Activated T-cell treated with anti-CD3 and anti-CD28 coated beads, Interleukin-2, amount 50 U/mL, for 24 hours (primary cell): ENCODE measurements around the gene DCAKD.

Source experiments
- DNase-seq: peaks from one replicate; pipeline ENCODE4 v3.0.0-alpha.2; 2020
- H3K27ac Mint-ChIP-seq: 2 replicates; pipeline ENCODE4 v1.8.0; 2020; ENCODE audit warnings: mild to moderate bottlenecking, mixed read lengths
- H3K27me3 Mint-ChIP-seq: 2 replicates; pipeline ENCODE4 v1.8.0; 2020; ENCODE audit warnings: mixed read lengths
- H3K36me3 Mint-ChIP-seq: 2 replicates; pipeline ENCODE4 v1.8.0; 2020; ENCODE audit warnings: low read depth, mixed read lengths
- H3K4me1 Mint-ChIP-seq: 2 replicates; pipeline ENCODE4 v1.8.0; 2020; ENCODE audit warnings: low read depth, mixed read lengths
- H3K4me3 Mint-ChIP-seq: 2 replicates; pipeline ENCODE4 v1.8.0; 2020; ENCODE audit warnings: mild to moderate bottlenecking, moderate library complexity, mixed read lengths
- H3K9me3 Mint-ChIP-seq: 2 replicates; pipeline ENCODE4 v1.8.0; 2020; ENCODE audit warnings: mixed read lengths

Gene DCAKD

DNA sequence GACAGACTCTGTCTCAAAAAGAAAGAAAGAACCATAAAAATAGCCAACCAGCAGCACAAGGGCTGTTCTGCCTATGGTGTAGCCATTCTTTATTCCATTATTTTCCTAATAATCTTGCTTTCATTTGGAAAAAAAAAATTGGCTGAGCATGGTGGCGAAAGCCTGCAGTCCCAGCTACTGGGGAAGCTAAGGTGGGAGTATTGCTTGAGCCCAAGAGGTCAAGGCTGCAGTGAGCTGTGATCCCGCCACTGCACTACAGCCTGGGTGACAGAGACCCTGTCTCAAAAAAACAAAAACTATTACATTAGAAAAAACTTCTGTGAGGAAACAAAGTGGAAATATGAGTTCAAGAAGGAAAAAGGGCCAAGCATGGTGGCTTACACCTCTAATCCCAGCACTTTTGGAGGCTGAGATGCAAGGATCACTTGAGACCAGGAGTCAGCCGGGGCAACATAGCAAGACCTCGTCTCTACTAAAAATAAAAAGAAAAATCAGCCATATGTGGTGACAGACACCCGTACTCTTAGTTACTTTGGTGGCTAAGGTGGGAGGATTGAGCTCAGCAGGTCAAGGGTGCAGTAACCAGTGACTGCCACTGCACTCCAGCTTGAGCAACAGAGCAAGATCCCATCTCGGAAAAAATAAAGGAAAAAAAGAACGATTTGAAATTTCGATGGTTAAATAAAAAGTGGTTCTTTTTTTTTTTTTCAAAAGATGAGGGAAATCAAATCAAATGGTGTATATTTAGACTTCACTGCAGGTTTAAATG is 2.5 kb downstream of the DCAKD start:
- Mint-ChIP-seq H3K27ac (peak overlapping the region; percentile 98), H3K36me3 (peaks cover 41% of the 10 kb centered on the region), H3K4me1 (peaks cover 52% of the 10 kb centered on the region), H3K9me3 (no peaks in the 10 kb centered on the region), H3K27me3 (no peaks in the 10 kb centered on the region), H3K4me3 (peak overlapping the region; percentile 95)
- no peak for DNase-seq

DNA sequence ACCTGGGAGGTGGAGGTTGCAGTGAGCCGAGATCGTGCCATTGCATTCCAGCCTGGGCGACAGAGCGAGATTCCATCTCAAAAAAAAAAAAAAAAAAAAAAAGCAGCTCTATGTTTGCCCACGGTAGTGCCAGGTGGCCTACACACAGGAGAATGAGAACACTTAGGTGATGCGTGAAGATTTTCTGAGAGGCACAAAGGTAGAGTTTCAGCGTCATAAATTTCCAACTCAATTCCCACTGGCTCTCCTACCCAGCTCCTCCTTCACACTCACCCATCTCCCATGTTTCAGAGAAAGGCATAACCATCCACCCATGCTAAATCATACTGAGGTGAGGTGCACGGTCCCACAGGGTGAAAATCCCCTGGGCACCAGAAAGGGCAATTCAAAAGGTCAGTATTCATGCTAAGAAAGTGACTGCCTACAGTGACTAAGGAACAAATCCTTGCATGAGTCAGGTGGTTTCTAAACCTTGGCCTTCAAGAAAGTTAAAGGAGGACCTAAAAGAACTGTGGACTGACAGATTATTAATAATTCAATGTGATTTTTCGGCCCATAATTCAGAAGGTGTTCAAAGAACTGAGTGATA is 4.8 kb downstream of the DCAKD start:
- Mint-ChIP-seq H3K27ac (peak overlapping the region; percentile 83), H3K4me1 (peaks cover 63% of the 10 kb centered on the region), H3K4me3 (no peak overlapping the region), H3K27me3 (no peaks in the 10 kb centered on the region), H3K36me3 (peaks cover 52% of the 10 kb centered on the region), H3K9me3 (no peaks in the 10 kb centered on the region)
- DNase-seq: no peak

GRCh38 chr17:45043813-45044540 is 7.5 kb downstream of the DCAKD start:
- Mint-ChIP-seq H3K27me3 (no peaks in the 10 kb centered on the region), H3K36me3 (peaks cover 39% of the 10 kb centered on the region), H3K4me3 (no peak overlapping the region), H3K9me3 (no peaks in the 10 kb centered on the region), H3K27ac (peak overlapping the region; percentile 71), H3K4me1 (peaks cover 45% of the 10 kb centered on the region)
- DNase-seq: no peak

DNA sequence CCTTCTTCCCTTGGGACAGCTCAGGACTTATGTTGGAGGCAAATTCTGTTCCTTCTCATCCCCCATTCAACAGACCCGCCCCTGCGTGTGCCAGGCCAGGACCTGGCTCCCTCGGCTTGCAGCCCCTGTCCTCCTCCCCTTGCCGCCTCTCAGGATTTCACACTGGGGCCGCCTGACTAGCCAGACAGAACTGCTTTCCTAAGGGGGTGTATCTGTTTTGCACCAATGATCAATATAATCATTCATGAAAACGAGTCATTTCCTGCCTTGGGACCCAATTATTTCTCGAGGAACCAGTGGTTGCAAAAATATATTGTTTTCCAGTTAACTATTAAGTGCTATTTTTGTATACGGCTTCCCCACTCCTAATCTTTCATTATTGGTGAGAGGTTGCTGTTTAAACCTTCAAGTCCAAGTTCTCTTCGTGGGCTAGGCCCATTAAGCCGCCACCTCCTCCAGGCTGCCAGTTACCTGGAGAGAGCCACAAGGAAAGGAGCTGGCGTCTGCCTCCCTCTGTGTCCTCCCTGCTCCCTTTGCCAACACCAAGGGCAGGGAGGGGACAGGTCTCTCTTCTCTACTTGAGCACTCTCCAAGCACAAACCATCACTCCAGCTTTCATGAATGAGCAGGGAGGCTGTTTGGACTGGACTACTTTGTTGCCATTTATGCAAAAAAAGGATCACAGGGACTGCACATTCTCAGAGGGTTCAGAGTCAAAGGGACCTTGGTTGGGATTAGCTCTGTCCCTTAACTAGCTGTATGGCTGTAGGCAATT is 8.9 kb downstream of the DCAKD start:
- no peak for DNase-seq
- Mint-ChIP-seq H3K36me3 (peaks cover 31% of the 10 kb centered on the region), H3K27ac (peak overlapping the region; percentile 44), H3K4me3 (no peak overlapping the region), H3K9me3 (no peaks in the 10 kb centered on the region), H3K27me3 (no peaks in the 10 kb centered on the region), H3K4me1 (peaks cover 39% of the 10 kb centered on the region)

DNA sequence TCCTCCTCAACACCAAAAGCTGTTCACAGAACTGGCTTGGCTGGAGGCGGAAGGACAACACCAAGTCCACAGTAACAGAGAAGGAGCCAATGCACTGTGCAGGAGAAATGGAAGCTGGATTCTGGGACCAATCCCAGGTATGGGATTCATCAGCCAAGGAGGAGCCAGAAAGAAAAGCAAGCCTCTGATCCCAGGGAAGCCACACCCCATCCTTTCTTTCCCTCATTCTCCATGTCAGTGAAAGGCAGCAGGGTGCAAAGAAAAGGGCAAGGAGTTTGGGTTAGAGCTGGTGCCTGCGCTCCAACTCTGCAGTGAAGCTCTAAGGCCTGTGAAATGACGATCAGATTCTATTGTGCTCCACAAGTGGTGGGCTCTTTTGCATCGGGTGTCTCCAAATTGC is 11.0 kb downstream of the DCAKD start:
- Mint-ChIP-seq H3K36me3 (peaks cover 31% of the 10 kb centered on the region), H3K4me1 (peaks cover 29% of the 10 kb centered on the region), H3K4me3 (no peak overlapping the region), H3K27ac (no peak overlapping the region), H3K9me3 (no peaks in the 10 kb centered on the region), H3K27me3 (no peaks in the 10 kb centered on the region)
- no peak for DNase-seq

DNA sequence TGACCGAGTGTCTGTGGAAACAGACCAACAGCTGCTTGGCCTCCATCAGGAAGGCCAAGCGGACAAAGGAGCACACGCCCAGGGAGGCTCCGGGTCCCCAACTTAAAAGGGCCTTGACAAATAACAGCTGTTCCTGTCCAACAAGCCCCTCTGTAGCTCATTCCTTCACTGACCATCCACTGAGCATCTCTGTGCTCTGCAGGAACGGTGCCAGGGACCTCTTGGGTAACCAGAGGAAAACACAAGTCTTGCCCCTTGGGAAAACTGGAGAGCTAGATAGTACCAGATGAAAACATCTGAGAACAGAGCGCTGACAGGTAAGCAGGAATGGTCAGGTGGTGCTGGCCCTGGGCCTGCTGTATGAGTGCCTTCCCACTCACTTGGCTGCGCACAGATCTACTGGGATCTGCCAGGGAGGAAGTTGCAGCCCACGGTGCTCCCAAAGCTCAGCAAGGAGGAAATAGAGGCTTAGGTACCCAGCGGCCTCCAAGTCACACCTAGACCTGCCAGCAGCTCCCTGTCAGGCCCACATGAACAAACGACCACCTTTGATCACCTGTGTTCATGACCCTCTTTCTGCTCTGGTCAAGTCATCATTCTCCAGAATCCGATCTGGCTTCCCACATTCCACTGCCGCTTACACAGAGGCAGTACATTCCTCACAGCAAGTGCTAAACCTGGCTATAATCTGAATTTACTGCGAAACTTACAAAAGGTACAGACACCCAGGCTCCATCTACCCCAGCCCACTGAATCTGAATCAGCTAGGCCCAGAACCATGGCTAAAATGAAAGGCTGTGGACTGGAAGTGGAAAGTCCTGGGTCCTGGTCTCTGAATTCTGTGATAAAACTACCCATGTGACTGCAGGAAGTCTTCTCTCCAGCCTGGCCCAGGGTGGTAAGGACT is 12.5 kb downstream of the DCAKD start:
- H3K36me3 Mint-ChIP-seq: peaks cover 38% of the 10 kb centered on the region
- no peaks in the 10 kb centered on the region for H3K27me3 Mint-ChIP-seq
- no peaks in the 10 kb centered on the region for H3K9me3 Mint-ChIP-seq
- H3K4me1 Mint-ChIP-seq: peaks cover 21% of the 10 kb centered on the region
- no peak overlapping the region for H3K4me3 Mint-ChIP-seq
- no peak for DNase-seq
- H3K27ac Mint-ChIP-seq: peak overlapping the region; percentile 12

- peaks cover 44% of the 10 kb centered on the region for H3K36me3 Mint-ChIP-seq
- DNase-seq: no peak
- H3K27ac Mint-ChIP-seq: no peak overlapping the region
Observed at GRCh38 chr17:45036691-45037090, 14.7 kb downstream of the DCAKD start.

DNA sequence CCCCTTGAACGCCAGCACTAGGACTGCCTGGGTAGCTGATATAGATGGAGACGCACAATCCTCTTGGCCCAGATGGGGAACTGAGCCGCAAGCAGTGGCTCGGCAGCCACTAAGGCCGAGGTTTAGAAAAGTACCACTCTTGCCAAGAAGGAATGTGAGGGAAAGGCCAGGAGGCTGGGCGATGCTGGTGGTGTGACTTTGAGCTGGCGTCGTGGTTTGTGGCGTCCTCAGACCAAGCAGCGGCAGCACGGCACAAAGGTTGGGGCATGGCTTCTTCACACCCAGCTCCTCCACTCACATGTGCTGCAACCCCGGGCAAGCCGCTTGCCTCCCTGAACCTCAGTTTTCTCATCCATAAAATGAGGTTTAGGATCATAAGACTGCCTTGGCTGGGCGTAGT is 15.6 kb downstream of the DCAKD start:
- peaks cover 52% of the 10 kb centered on the region for H3K36me3 Mint-ChIP-seq
- peaks cover 5% of the 10 kb centered on the region for H3K4me1 Mint-ChIP-seq
- H3K27me3 Mint-ChIP-seq: no peaks in the 10 kb centered on the region
- H3K9me3 Mint-ChIP-seq: no peaks in the 10 kb centered on the region
- no peak overlapping the region for H3K4me3 Mint-ChIP-seq
- H3K27ac Mint-ChIP-seq: no peak overlapping the region
- DNase-seq: no peak

More at GRCh38 chr17:45036691-45037090, 14.7 kb downstream of the DCAKD start:
- Mint-ChIP-seq H3K4me3 (no peak overlapping the region), H3K4me1 (peaks cover 1% of the 10 kb centered on the region), H3K9me3 (no peaks in the 10 kb centered on the region), H3K27me3 (no peaks in the 10 kb centered on the region)

DNA sequence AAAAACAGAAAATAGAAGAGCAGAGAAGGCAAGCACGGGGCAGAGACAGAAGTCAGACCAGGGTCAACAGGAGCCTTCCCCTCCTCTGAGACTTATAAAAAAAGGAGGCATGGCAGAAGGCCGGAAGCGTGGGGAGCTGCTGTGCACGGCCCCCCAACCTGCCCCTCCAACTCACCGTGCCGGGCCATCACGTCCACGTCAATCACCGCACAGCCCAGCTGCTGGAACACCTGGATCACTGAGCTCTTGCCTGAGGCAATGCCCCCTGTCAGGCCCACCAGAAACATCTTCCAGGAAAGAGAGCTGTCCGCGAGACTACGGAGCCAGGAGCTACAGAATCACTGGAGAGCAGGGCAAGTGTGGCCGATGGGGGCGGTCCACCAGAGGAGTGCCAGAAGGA is 16.8 kb downstream of the DCAKD start:
- peaks cover 64% of the 10 kb centered on the region for H3K36me3 Mint-ChIP-seq
- DNase-seq: no peak
- H3K27ac Mint-ChIP-seq: no peak overlapping the region
- H3K27me3 Mint-ChIP-seq: no peaks in the 10 kb centered on the region
- no peaks in the 10 kb centered on the region for H3K9me3 Mint-ChIP-seq
- peaks cover 5% of the 10 kb centered on the region for H3K4me1 Mint-ChIP-seq
- H3K4me3 Mint-ChIP-seq: no peak overlapping the region

DNA sequence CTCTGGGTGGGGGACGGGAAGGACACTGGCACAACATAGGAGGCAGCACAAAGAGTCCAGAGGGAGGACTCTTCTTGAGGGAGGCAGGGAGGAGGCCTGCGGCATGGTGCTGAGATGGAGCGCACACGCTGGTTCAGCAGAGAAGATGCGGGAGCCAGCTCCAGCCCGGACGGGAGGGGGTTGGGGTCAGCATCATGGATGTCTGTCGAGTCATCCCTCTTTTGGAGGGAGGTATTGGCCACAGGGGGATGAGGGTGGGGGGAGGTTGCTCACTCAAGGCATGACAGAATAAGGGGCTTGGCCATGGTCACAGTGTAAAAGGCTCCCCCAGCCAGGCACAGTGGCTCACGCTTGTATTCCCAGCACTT is 19.3 kb downstream of the DCAKD start:
- H3K4me3 Mint-ChIP-seq: no peak overlapping the region

GRCh38 chr17:45031231-45032173 is 19.9 kb downstream of the DCAKD start:
- H3K36me3 Mint-ChIP-seq: peaks cover 75% of the 10 kb centered on the region
- H3K4me1 Mint-ChIP-seq: peaks cover 5% of the 10 kb centered on the region
- H3K27me3 Mint-ChIP-seq: no peaks in the 10 kb centered on the region
- no peak overlapping the region for H3K27ac Mint-ChIP-seq
- DNase-seq: no peak
- no peaks in the 10 kb centered on the region for H3K9me3 Mint-ChIP-seq
- no peak overlapping the region for H3K4me3 Mint-ChIP-seq

More for the DNA sequence above, 19.3 kb downstream of the DCAKD start:
- Mint-ChIP-seq H3K27me3 (no peaks in the 10 kb centered on the region), H3K27ac (no peak overlapping the region), H3K4me1 (peaks cover 5% of the 10 kb centered on the region), H3K36me3 (peaks cover 71% of the 10 kb centered on the region), H3K9me3 (no peaks in the 10 kb centered on the region)
- DNase-seq: no peak

DNA sequence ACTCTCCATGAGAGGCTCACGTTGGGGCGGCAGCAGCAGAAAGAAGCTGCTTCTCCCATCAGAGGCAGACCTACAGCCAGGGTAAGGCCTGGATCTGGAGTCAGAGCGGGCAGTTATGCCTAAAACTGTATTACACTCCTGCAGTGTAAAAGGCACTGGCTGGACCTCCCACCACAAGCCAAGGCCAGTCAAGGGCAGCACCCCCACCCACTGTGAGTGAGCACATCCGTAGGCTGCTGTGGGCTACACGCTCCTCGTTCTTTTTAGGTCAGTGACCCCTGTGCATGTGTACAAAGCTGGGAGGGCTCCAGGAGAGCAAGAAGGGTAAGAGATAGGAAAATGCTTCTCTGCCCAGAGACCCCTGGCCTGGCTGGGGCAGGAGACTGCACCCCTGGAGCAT is 20.7 kb downstream of the DCAKD start:
- DNase-seq: no peak
- Mint-ChIP-seq H3K27ac (no peak overlapping the region), H3K36me3 (peaks cover 72% of the 10 kb centered on the region), H3K4me1 (peaks cover 4% of the 10 kb centered on the region), H3K9me3 (no peaks in the 10 kb centered on the region), H3K27me3 (no peaks in the 10 kb centered on the region), H3K4me3 (no peak overlapping the region)
